HG03135 (cell line): ENCODE data around the gene GPC2.
"Not testable (repeated sequence)": the region's sequence is repeated elsewhere in the genome, so short reads cannot be mapped to it uniquely, and the experiment has no call there.

Experiments used
- ATAC-seq: cut with Tn5 transposase; IDR thresholded peaks from one replicate; pipeline ENCODE4 v1.9.1; 2021; ENCODE audit warnings: mild to moderate bottlenecking, moderate library complexity; ENCODE audit not compliant: unreplicated experiment

GPC2 gene

GRCh38 chr7:100204454-100204853 is 27.3 kb upstream of the GPC2 start:
- no peak for ATAC-seq

- ATAC-seq: no peak
Observed at GRCh38 chr7:100200693-100201092, 23.5 kb upstream of the GPC2 start.

GRCh38 chr7:100198266-100198665 is 21.1 kb upstream of the GPC2 start:
- no peak for ATAC-seq

DNA sequence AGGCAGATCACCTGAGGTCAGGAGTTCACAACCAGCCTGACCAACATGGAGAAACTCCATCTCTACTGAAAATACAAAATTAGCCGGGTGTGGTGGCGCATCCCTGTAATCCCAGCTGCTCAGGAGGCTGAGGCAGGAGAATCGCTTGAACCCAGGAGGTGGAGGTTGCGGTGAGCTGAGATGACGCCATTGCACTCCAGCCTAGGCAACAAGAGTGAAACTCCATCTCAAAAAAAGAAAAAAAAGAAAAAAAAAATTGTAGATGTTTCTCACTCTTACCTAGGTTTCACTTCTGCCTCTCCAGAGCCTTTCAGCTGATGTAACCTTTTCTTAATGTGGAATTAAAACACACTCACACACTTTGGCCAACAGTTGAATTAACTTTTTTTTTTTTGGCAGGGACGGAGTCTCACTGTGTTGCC is 18.7 kb upstream of the GPC2 start:
- not testable (repeated sequence) for ATAC-seq

DNA sequence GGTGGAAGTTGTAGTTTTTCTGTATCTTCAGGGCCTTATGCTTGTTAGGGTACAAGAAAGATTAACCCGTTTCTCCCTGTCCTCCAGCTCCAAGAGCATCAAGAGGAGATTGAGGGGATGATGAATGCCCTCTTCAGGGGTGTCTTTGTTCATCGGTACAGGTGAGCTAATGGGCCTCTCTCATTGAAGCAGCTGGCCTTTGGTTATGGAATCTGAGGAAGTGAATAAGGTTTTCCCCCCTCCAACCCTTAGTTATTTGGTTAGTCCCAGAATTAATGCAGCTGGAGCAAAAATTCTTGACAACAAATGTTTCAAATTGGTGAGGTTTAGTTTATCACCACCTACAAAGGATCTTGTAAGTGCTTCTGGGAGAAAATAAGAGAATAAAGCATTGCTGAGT is 18.0 kb upstream of the GPC2 start:
- ATAC-seq: no peak

DNA sequence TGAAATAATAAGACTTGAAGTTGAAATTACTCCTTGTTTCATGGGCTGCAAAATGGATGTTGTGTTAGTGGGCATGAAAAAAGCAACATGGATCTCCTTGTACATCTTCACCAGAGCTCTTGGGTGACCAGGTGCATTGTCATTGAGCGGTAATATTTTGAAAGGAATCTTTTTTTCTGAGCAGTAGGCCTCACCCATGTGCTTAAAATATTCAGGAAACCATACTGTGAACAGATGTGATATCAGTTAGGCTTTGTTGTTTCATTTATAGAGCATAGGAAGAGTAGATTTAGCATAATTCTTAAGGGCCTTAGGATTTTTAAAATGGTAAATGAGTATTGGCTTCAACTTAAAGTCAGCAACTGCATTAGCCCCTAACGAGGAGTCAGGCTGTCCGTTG is 15.8 kb upstream of the GPC2 start:
- no peak for ATAC-seq

- not testable (repeated sequence) for ATAC-seq
Observed at GRCh38 chr7:100192281-100192862, 15.2 kb upstream of the GPC2 start.

GRCh38 chr7:100191775-100192174 is 14.6 kb upstream of the GPC2 start:
- ATAC-seq: no peak

GRCh38 chr7:100190048-100190711 is 13.0 kb upstream of the GPC2 start:
- ATAC-seq: no peak

DNA sequence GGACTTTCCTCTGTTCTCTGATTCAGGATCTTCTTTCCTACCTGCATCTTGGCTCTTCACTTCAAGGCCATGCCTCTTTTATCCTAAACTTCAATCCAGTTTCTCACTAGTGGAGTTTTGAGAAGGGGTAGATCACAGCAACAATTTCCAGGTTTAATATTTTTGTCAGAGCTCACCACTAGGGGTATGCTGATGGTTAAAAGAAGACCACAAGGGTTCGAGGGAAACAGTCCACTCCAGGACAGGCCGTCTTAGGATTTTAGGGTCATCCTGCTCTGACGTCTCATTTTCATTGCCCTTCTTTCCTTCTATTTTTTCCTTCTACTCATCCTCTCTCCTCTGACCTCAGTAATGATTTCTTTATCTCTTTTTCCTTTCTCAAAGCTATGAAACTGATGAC is 11.9 kb upstream of the GPC2 start:
- ATAC-seq: no peak

DNA sequence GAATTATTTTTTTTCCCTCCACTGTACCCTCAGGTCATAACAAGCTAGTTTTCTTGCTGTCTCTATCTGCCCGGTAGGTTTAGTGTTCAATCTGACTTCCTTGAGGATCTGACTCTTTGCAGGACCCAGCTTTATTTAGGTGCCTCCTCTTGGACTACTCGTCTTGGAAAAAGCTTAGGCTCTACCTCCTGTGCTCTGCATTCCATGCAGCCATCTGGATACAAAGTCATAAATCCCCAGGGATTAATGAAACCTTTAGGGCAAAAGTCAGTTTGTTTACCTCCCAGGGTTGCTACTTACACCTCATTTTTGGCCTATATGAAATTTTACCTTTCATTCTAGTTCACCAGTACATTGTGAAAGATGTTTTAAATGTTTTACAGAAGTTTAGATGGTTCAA is 8.5 kb upstream of the GPC2 start:
- ATAC-seq: no peak

- not testable (repeated sequence) for ATAC-seq
Observed at GRCh38 chr7:100183090-100183489, 5.9 kb upstream of the GPC2 start.

GRCh38 chr7:100182616-100183015 is 5.4 kb upstream of the GPC2 start:
- not testable (repeated sequence) for ATAC-seq

DNA sequence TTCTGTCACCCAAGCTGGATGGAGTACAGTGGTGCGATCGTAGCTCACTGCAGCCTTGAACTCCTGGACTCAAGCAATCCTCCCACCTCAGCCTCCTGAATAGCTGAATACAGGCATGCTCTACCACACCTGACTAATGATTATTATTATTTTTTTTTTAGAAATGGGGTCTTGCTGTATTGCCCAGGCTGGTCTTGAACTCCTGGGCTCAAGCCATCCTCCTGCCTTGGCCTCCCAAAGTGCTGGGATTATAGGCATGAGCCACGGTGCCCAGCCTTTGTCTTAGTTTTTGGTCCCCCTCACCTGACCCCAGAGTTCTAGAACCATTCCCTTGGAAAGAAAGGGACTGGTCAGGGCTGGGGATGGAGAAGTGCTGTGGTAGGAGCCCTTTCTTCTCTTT is 2.9 kb upstream of the GPC2 start:
- ATAC-seq: not testable (repeated sequence)

DNA sequence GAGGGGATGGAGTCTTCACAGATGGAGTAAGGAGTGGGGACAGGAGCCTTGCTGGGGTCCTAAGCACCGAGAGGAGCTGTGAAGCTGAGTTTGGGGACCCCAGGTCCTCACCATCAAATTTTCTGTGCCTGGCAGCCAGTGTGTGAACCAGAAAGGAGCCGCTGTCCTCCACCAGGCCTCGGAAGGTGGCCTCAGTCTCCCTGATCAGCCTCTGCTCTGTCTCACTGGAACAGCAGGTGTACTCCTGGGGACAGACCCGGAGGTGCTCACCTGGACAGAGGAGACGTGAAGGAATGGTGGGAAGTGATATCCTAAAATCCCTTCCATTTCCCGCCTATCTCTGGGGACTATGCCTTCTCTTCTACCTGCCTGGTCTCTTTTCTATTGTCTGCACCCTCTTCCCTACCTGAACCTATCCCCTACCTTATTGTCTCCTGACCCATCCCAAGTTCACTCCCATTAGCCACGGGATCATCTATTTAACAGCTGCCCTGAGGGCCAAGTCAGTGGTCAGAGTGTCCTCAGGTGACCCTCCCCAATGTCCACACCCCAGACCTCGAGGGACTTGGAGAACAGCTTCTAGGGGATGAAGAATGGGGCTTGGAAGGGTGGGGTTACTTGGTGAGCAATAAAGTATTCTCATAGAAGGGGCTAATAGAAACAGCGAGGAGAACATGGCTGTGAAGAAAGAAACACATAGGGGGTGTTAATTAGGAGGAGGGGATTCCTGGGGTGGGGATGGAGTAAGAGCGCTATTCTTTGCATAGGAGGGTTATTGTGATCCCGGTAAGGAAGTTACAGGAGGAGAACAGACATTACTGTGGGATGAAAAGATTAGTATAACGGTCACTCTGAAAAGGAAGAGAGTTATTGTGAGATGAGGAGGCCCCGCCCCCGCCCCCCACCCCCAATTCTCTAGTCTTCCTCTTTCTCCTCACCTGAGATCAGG is 811 bp downstream of the GPC2 start:
- ATAC-seq: no peak

GRCh38 chr7:100175296-100175935 is 1.8 kb downstream of the GPC2 start:
- no peak for ATAC-seq

GRCh38 chr7:100174582-100174981 is 2.6 kb downstream of the GPC2 start:
- no peak for ATAC-seq

DNA sequence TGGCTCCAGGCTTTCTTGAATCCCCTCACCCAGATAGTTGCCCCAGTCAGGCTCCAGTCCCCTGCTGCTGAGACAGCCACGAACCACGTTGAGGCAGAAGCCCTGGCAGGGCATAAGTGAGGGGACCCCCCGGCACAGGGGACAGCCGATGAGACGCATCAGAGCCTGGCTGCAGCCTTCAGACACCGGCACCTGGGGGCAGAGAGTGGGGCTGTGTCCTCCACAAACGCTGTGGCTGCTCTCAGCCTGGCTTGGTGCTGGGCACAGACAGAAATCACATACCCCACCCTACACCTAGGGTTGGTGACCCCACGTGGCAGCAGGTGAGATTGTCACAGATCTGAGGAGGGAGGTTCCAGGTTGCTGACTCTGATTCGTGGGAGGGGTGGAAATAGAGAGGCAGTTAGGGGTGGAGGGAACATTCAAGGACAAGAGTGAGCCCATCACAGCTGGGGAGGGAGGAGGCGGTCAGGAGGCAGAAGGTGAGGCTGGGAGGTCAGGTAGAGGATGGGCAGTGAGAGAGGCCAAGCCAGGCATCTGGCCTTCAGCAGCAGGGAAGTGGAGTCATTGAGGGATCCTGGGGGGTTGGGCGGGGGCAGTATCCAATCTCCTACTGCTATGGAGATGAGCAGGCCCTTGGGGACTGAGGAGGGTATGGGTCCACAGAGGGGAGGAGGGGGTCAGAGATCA is 3.2 kb downstream of the GPC2 start:
- no peak for ATAC-seq

- ATAC-seq: no peak
Observed at GRCh38 chr7:100171840-100172239, 5.3 kb downstream of the GPC2 start.

- no peak for ATAC-seq
Observed at GRCh38 chr7:100171087-100171681, 6.0 kb downstream of the GPC2 start.
